Measurements from ENCODE around the gene NOVA2.

Gene NOVA2

GRCh38 chr19:45952686-45953505 lies 20.8 kb downstream of the NOVA2 start:
- peak; percentile 8 for DNase-seq (ENCODE audit: extremely low read depth, low read depth)
- TF ChIP-seq CTCF (IDR thresholded peaks at IDR 0.05; ENCODE audit: low read depth, low read length), result no peak

- TF ChIP-seq CTCF (IDR thresholded peaks at IDR 0.05; ENCODE audit: low read depth, low read length), result no peak
These were observed 21.4 kb downstream of the NOVA2 start for GRCh38 chr19:45952341-45952685.

GRCh38 chr19:45947926-45948325 lies 25.7 kb downstream of the NOVA2 start:
- DNase-seq (ENCODE audit: extremely low read depth, low read depth), result no peak

More at GRCh38 chr19:45952341-45952685, 21.4 kb downstream of the NOVA2 start:
- DNase-seq (ENCODE audit: extremely low read depth, low read depth), result no peak

GRCh38 chr19:45940515-45940805 lies 33.2 kb downstream of the NOVA2 start:
- DNase-seq (ENCODE audit: extremely low read depth, low read depth), result no peak
- no peak for TF ChIP-seq CTCF (IDR thresholded peaks at IDR 0.05; ENCODE audit: low read depth, low read length)

More at GRCh38 chr19:45947926-45948325, 25.7 kb downstream of the NOVA2 start:
- TF ChIP-seq CTCF (IDR thresholded peaks at IDR 0.05; ENCODE audit: low read depth, low read length), result no peak

- no peak for TF ChIP-seq CTCF (IDR thresholded peaks at IDR 0.05; ENCODE audit: low read depth, low read length)
- DNase-seq (ENCODE audit: extremely low read depth, low read depth), result no peak
These were observed 33.7 kb downstream of the NOVA2 start for GRCh38 chr19:45939792-45940514.

GRCh38 chr19:45938733-45939319 lies 34.8 kb downstream of the NOVA2 start:
- no peak for TF ChIP-seq CTCF (IDR thresholded peaks at IDR 0.05; ENCODE audit: low read depth, low read length)
- no peak for DNase-seq (ENCODE audit: extremely low read depth, low read depth)

- no peak for TF ChIP-seq CTCF (IDR thresholded peaks at IDR 0.05; ENCODE audit: low read depth, low read length)
These were observed 38.4 kb downstream of the NOVA2 start for GRCh38 chr19:45935267-45935666.

More at GRCh38 chr19:45935267-45935666, 38.4 kb downstream of the NOVA2 start:
- no peak for DNase-seq (ENCODE audit: extremely low read depth, low read depth)

All from AG09319 (cell line).